Endodermal cell (in vitro differentiated cells): ENCODE data around the gene MINDY4. TPM values are rescaled to one million over a fixed set of nuclear protein-coding genes. Genes with fewer than 3 reads are reported as not detected.

ENCODE experiments used
- DNase-seq: peaks from one replicate; pipeline ENCODE4 v3.0.0-alpha.2; 2017
- H3K27ac ChIP-seq: 2 replicates; pipeline ENCODE4 v1.5.1; 2013; ENCODE audit warnings: mild to moderate bottlenecking, low read depth, low read length, moderate library complexity
- H3K27me3 ChIP-seq: 2 replicates; pipeline ENCODE4 v1.6.1; 2013; ENCODE audit warnings: mild to moderate bottlenecking, low read length, moderate library complexity; ENCODE audit not compliant: insufficient read depth, control insufficient read depth, poor library complexity, severe bottlenecking
- H3K36me3 ChIP-seq: 2 replicates; pipeline ENCODE4 v1.7.0; 2013; ENCODE audit warnings: mild to moderate bottlenecking, low read length, moderate library complexity; ENCODE audit not compliant: control insufficient read depth, insufficient read depth
- H3K4me1 ChIP-seq: one replicate; pipeline ENCODE4 v1.7.0; 2013; ENCODE audit warnings: low read length; ENCODE audit not compliant: control insufficient read depth, insufficient read depth
- H3K4me3 ChIP-seq: 2 replicates; pipeline ENCODE4 v1.5.1; 2013; ENCODE audit warnings: mild to moderate bottlenecking, low read length, moderate library complexity
- H3K9ac ChIP-seq: 2 replicates; pipeline ENCODE4 v1.6.1; 2013; ENCODE audit warnings: mild to moderate bottlenecking, low read length, moderate library complexity; ENCODE audit not compliant: poor library complexity, severe bottlenecking; ENCODE audit errors: extremely low read depth
- H3K9me3 ChIP-seq: 2 replicates; pipeline ENCODE4 v1.6.1; 2013; ENCODE audit warnings: mild to moderate bottlenecking, low read length, moderate library complexity; ENCODE audit not compliant: control insufficient read depth
- H3K27ac Mint-ChIP-seq: 2 replicates; pipeline ENCODE4 v1.8.0; 2020; ENCODE audit warnings: mixed read lengths
- H3K27me3 Mint-ChIP-seq: 2 replicates; pipeline ENCODE4 v1.8.0; 2021; ENCODE audit warnings: mild to moderate bottlenecking, mixed read lengths; ENCODE audit not compliant: insufficient read depth
- H3K36me3 Mint-ChIP-seq: 2 replicates; pipeline ENCODE4 v1.8.0; 2020; ENCODE audit warnings: low read depth, mixed read lengths
- H3K4me1 Mint-ChIP-seq: 2 replicates; pipeline ENCODE4 v1.8.0; 2020; ENCODE audit warnings: mixed read lengths
- H3K4me3 Mint-ChIP-seq: 2 replicates; pipeline ENCODE4 v1.8.0; 2020; ENCODE audit warnings: mild to moderate bottlenecking, moderate library complexity, mixed read lengths
- H3K9me3 Mint-ChIP-seq: 2 replicates; pipeline ENCODE4 v1.8.0; 2020; ENCODE audit warnings: mild to moderate bottlenecking, mixed read lengths
- CTCF ChIP-seq: fragments of 200-600 bp; sonication (generic); conservative IDR thresholded peaks from 2 replicates; pipeline ENCODE4 v1.5.0; 2021; ENCODE audit warnings: antibody characterized with exemption, mild to moderate bottlenecking
- WGBS, 2 experiments: methylation state at CpG; one replicate each; pipeline versions ENCODE4 v1.1.5 to v1.1.7; 2013; ENCODE audit warnings: missing lambda C conversion rate in 2 of 2, mixed read lengths in 1 of 2; ENCODE audit not compliant: insufficient coverage in 1 of 2, insufficient read length in 1 of 2; 5-methylcytosine and 5-hydroxymethylcytosine counted together
- total RNA-seq, 2 donors: library from RNA; stranded (reverse); fragmentation: NEBNext Ultra II Directional in 1 of 2; extraction: Animal tissue kit (Norgen Biotek cat#: 25700) in 1 of 2; gene quantifications; 2 replicates in 1 of 2; 3 replicates in 1 of 2; pipeline ENCODE4 v1.2.1, GENCODE V29; 2021

Gene MINDY4
- total RNA-seq, 2 donors from 2014 or later, result 7.2 to 8.1 TPM

GRCh38 chr7:30862995-30863705, 91.9 kb downstream of the MINDY4 start:
- Histone ChIP-seq H3K27me3 (no peaks in the 10 kb centered on the region), H3K9ac (no peak overlapping the region), H3K4me3 (no peak overlapping the region), H3K9me3 (no peaks in the 10 kb centered on the region), H3K36me3 (no peaks in the 10 kb centered on the region), H3K4me1 (peaks cover 7% of the 10 kb centered on the region), H3K27ac (no peak overlapping the region)
- no peak overlapping the region for H3K27ac Mint-ChIP-seq
- H3K36me3 Mint-ChIP-seq, result no peaks in the 10 kb centered on the region
- no peak for TF ChIP-seq CTCF
- H3K9me3 Mint-ChIP-seq, result no peaks in the 10 kb centered on the region
- no peak for DNase-seq
- peaks cover 19% of the 10 kb centered on the region for H3K4me1 Mint-ChIP-seq
- no peaks in the 10 kb centered on the region for H3K27me3 Mint-ChIP-seq
- WGBS, 2 experiments, result 93 to 95% methylated on average over 4 to 9 of the region's 9 CpGs
- no peak overlapping the region for H3K4me3 Mint-ChIP-seq

GRCh38 chr7:30863706-30864035, 92.5 kb downstream of the MINDY4 start:
- no peaks in the 10 kb centered on the region for H3K27me3 Mint-ChIP-seq
- Histone ChIP-seq H3K36me3 (no peaks in the 10 kb centered on the region), H3K4me3 (no peak overlapping the region), H3K27me3 (no peaks in the 10 kb centered on the region), H3K4me1 (peaks cover 7% of the 10 kb centered on the region), H3K9me3 (no peaks in the 10 kb centered on the region), H3K27ac (no peak overlapping the region), H3K9ac (no peak overlapping the region)
- H3K4me1 Mint-ChIP-seq, result peaks cover 19% of the 10 kb centered on the region
- H3K27ac Mint-ChIP-seq, result no peak overlapping the region
- TF ChIP-seq CTCF, result no peak
- no peak for DNase-seq
- no peaks in the 10 kb centered on the region for H3K36me3 Mint-ChIP-seq
- no peaks in the 10 kb centered on the region for H3K9me3 Mint-ChIP-seq
- 88 to 93% methylated on average over 4 of the region's 4 CpGs for WGBS, 2 experiments
- H3K4me3 Mint-ChIP-seq, result no peak overlapping the region

GRCh38 chr7:30864101-30864500, 92.9 kb downstream of the MINDY4 start:
- Histone ChIP-seq H3K27me3 (no peaks in the 10 kb centered on the region), H3K9ac (no peak overlapping the region), H3K4me1 (peaks cover 7% of the 10 kb centered on the region), H3K27ac (no peak overlapping the region), H3K4me3 (no peak overlapping the region), H3K9me3 (no peaks in the 10 kb centered on the region), H3K36me3 (no peaks in the 10 kb centered on the region)
- 91 to 97% methylated on average over 3 of the region's 3 CpGs for WGBS, 2 experiments
- Mint-ChIP-seq H3K27me3 (no peaks in the 10 kb centered on the region), H3K4me3 (no peak overlapping the region), H3K4me1 (peaks cover 19% of the 10 kb centered on the region), H3K27ac (peak overlapping the region; percentile 74), H3K36me3 (no peaks in the 10 kb centered on the region), H3K9me3 (no peaks in the 10 kb centered on the region)
- TF ChIP-seq CTCF, result no peak
- DNase-seq, result no peak
